Thyroid gland (tissue), 4 donors: ENCODE results near the gene MT1HL1.

ENCODE experiments used
- CTCF ChIP-seq, 6 experiments: fragments of 200-600 bp in 3 of 6; fragments of 450-650 bp in 3 of 6; sonication (generic) in 3 of 6; IDR thresholded peaks; one replicate each; pipeline ENCODE4 v1.5.1; 2016 to 2019; ENCODE audit warnings: antibody characterized with exemption in 6 of 6, mild to moderate bottlenecking in 2 of 6, inconsistent platforms in 1 of 6, moderate library complexity in 1 of 6
- POLR2A ChIP-seq, 2 donors: fragments of 450-650 bp; IDR thresholded peaks; one replicate each; pipeline ENCODE4 v1.6.1; 2017; ENCODE audit warnings: antibody characterized with exemption in 2 of 2, mild to moderate bottlenecking in 2 of 2, moderate library complexity in 1 of 2

GRCh38 chr1:236983818-236984217 lies 20.4 kb downstream of the MT1HL1 start:
- TF ChIP-seq CTCF (IDR thresholded peaks at IDR 0.05): no peak
- no peak for TF ChIP-seq POLR2A (IDR thresholded peaks at IDR 0.05)
